OCI-M2 (cell line): Measurements from ENCODE around the gene TFDP1.
"Not testable (repeated sequence)": the region's sequence is repeated elsewhere in the genome, so short reads cannot be mapped to it uniquely, and the experiment has no call there.

Experiments
- DNase-seq: peaks from one replicate; lab custom pipeline; 2025; ENCODE audit not compliant: unreplicated experiment; lab: John Stamatoyannopoulos, UW

Gene TFDP1

DNA sequence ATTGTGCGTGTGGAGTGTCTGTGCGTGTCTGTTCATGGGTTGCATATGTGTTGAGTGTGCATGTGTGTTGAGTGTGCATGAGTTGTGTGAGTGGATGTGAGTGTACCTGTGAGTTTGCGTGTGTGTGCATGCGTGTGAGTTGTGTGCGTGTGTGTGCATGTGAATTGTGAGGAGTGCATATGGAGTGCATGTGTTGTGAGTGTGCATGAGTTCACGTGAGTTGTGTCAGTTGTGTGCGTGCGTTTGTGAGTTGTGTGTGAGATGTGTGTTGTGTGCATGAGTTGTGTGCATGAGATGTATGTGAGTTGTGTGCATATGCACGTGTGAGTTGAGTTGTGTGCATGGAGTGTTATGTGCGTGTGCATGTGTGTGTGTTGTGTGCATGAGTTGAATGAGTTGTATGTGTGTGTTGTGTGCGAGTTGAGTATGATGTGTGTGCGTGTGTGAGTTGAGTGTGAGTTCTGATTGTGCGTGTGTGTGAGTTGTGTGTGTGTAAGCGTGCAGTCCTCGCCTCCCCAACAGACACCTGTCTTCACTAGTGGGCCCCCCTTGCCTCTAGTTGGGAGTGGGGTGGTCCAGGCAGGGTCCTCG lies 29.3 kb downstream of the TFDP1 start:
- no peak for DNase-seq

DNA sequence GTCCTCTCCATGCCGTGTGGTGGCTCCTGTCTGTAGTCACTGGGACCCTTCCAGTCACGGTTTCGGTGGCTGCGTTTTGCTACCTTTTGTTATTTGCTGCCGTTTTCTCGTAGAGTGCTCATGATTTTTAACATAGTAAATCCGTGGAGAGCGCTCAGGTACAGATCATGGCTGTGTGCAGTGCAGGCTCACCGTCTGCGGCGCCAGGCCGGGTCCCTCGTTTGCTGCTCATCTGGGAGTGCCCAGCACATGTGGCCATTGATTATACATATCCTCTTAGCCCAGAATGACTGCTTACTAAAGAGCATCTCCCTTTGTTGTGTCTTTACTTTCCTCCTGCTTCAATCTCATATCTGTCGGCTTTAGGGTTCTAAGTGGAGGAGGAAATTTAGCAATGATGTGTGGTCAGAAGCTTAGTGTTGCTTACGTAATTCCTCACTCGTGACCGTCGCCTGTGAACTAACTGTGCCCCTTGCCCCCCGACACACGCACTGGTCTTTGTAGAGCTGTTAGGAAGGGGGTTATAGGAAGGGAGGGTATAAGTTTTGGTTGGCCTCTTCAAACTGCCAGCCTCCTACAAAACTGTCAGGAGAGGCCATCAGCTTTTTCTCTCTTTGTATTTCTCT lies 31.8 kb downstream of the TFDP1 start:
- no peak for DNase-seq

DNA sequence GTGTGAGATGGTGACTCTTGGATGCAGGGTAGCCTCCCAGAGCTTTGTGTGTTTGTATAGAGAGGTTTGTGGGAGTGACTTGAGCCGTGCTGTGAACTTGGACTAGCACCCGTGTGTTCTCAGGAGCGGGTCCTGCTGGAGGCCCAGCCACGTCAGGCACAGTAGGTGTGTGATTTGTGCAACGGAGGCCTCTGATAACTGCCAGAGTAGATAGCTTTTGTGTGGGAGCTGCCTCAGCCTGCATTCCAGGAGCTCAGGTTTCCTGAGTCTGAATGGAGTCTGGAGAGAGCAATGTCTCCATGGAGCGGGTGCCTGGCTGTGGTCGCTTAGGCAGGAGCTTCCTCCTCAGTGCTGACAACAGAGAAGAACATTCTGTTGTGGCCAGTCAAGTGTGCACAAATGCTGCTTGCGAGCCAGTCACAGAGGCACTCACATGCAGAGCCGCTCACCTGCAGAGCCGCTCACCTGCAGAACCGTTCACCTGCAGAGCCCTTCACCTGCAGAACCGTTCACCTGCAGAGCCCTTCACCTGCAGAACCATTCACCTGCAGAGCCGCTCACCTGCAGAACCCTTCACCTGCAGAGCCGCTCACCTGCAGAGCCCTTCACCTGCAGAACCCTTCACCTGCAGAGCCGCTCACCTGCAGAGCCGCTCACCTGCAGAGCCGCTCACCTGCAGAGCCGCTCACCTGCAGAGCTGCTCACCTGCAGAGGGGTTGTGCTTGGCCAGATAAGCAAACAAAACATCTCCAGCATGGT lies 32.6 kb downstream of the TFDP1 start:
- DNase-seq = no peak

DNA sequence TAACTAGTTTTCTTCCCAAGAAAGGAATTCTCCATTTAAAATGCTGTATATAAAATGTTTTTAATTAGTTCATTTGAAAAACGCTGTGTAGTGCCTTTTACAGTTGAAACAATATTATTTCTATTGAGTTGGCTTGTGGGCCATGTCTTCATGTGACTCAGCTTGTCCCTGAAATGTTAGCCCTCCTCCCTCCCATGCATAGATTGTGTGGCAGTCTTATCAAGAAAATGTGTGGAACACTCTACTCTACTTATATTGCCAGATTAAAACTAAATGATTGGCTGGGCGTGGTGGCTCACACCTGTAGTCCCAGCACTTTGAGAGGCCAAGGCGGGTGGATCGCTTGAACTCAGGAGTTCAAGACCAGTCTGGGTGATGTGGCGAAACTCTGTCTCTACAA lies 33.4 kb downstream of the TFDP1 start:
- DNase-seq = no peak

DNA sequence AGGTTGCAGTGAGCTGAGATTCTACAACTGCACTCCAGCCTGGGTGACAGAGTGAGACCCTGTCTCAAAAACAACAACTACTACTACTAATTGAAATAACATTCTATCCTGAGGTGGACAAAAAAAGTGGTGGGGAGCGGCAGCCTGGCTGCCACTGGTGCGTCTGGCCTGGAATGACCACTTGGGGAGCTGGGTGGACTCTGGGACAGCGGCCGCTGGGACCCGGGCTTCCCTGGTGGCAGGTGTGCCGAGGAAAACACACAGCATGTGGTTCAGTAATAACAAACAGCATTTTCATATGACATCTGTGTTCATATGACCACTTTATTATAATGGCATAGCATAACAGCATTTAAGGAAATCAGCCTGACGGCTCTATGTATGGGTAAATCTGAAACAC lies 33.9 kb downstream of the TFDP1 start:
- DNase-seq = no peak

DNA sequence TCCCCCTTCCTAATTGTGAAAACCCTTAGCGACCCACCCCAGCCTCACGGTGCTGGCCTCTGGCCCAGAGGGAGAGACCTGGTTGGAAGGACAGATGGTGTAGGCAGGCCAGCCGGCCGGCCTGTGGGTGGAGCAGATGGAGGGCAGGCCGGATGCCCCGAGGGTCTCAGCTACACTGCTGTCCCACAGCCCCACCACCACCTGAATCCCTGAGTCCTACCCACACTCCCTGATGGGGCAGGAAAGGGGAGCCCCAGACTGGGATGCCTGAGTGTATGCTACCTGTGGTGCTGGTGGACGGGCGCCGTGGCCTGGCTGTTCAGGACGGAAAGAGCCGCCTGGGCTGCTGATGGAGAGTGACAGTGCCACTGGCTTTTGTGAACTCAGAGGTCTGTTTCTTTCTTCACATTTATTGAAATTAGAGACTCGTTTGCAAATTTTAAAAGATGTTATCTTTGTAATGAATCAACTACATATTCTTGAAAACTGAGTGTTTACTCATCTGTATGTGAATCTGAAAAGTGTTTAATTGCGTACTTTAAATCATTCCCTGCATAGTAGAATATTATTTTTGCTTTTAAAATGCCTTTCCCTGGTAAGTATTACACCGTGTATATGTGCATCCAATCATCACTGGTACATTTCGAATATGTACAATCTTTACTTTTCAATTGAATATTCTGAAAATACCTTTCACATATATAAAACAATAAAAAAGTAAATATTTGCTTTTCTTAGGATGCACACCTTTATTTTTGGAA lies 35.7 kb downstream of the TFDP1 start:
- no peak for DNase-seq

DNA sequence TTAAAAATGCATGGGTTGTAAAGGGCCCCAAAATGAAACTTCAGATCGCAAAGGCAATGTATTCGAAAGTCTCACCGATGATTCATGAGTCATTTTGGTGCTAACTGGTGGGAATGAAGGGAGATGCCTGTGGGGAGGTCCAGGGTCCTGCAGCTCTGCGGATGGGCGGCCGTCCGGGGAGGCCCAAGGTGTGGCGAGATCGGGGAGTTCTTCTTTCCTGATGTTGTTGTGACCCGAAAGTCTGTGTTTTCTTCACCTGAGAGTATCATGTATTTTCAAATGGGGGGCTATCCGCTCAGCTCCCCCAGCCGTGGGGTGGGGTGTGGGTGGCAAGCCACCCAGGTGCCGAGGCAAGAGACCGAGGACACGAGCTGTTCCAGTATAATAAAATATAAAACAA lies 36.5 kb downstream of the TFDP1 start:
- no peak for DNase-seq

DNA sequence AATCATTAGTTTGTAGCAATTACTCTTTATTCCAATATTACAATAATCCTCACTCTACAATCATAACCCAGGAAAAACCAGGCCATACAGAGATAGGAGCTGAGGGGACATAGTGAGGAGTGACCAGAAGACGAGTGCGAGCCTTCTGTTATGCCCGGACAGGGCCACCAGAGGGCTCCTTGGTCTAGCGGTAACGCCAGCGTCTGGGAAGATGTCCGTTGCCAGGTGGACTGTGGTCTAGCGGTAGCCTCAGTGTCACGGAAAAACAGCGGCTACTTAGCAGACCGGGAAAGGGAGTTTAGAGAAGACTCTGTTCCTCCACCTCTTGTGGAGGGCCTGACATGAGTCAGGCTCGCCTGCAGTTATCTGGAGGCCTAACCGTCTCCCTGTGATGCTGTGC lies 36.9 kb downstream of the TFDP1 start:
- DNase-seq = not testable (repeated sequence)

DNA sequence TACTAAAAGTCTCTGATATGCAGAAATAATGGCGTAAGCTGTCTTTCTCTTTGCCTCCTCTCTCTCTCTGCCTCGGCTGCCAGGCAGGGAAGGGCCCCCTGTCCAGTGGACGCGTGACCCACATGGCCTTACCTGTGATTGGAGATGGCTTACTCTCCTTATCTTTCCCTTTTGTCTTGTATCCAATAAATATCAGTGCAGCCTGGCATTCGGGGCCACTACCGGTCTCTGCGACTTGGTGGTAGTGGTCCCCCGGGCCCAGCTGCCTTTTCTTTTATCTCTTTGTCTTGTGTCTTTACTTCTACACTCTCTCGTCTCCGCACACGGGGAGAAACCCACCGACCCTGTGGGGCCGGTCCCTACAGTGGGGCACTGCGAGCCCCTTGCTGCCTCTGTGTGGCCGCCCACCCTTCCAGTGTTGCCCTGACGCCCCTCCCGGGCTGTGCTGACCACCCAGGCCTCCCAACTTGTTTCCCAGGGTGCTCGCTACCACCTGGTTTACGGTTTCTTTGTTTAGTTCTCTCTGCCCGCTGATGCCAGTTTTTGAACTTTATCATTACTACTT lies 37.5 kb downstream of the TFDP1 start:
- not testable (repeated sequence) for DNase-seq

DNA sequence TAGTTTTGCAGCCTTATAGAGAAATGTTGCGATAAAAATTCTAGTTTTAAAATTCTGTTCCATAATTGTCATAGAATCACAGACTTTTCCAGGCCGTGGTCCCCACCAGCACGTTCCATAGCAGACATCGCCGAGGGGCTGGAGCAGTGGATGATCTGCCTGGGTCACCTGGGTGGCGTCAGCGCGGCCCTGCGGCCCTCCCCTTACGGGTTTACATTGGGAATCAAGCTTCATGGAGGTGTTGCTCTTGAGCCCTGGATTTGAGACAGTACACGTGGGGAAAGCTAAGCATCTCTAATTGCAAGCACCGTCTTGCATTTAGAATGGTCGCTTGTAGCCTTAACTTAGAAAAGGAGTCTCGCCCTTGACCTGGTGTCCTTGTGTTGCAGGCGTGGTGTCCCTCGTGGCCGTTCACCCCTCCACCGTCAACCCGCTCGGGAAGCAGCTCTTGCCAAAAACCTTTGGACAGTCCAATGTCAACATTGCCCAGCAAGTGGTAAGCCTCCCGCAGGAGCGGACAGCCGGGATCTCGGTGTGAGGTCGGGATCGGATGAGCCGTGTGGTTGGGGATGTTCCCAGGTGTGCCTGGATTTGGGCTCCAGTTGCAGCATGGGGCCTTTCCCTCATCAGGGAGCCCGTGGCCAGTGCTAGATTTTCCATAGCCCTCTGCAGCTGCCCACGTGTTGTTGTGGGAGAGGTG lies 38.4 kb downstream of the TFDP1 start:
- no peak for DNase-seq

DNA sequence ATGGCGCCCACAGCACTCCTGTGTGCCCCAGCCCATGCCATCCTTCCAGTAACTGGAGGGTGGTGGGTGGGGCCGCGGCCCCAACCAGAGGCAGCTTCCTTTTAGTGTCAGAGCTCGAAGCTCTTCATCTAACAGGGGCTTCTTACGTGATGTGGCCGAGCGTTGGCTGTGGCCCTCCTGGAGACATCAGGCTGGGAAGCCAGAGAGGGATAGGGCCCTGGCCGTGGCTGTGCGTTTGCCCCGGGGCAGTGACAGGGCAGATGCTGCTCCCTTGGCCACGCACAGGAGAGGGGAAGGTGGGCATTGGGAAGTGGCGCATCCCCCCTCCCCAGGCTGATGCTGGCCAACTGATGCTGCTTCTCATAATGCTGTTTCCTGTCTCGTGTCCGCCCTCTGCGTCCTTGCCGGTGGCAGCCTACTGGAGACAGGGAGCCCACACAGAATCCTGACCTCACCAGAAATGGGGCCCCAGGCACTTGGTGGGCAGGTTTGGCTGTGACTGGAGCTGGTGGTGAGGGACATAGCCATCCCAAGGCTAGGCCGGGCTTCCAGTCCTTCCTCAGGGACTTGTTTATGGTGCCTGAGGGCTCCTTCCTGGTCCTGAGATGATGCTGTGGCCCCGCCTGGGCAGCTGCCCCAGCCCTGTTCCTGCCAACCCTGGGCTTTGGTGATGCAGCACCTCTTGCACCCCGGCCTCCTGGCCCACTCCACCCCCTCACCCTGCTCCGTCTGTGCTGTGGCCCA lies 39.1 kb downstream of the TFDP1 start:
- DNase-seq = no peak

DNA sequence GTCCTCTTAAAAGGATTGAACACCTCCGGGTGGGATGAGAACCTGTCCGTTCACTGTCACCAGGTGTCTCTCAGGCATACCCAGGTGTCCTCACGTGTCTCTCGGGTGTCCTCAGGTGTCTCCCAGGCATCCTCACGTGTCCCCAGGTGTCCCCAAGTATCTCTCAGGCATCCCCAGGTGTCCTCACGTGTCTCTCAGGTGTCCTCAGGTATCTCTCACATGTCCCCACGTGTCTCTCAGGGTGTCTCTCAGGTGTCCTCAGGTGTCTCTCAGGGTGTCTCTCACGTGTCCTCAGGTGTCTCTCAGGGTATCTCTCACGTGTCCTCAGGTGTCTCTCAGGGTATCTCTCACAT lies 39.7 kb downstream of the TFDP1 start:
- DNase-seq = no peak

DNA sequence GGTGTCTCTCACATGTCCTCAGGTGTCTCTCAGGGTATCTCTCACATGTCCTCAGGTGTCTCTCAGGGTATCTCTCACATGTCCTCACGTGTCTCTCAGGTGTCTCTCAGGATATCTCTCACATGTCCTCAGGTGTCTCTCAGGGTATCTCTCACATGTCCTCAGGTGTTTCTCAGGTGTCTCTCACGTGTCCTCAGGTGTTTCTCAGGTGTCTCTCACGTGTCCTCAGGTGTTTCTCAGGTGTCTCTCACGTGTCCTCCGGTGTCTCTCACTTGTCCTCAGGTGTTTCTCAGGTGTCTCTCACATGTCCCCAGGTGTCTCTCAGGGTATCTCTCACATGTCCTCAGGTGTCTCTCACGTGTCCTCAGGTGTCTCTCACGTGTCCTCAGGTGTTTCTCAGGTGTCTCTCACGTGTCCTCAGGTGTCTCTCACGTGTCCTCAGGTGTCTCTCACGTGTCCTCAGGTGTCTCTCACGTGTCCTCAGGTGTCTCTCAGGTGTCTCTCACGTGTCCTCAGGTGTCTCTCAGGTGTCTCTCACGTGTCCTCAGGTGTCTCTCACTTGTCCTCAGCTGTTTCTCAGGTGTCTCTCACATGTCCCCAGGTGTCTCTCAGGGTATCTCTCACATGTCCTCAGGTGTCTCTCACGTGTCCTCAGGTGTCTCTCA lies 40.2 kb downstream of the TFDP1 start:
- DNase-seq = not testable (repeated sequence)

DNA sequence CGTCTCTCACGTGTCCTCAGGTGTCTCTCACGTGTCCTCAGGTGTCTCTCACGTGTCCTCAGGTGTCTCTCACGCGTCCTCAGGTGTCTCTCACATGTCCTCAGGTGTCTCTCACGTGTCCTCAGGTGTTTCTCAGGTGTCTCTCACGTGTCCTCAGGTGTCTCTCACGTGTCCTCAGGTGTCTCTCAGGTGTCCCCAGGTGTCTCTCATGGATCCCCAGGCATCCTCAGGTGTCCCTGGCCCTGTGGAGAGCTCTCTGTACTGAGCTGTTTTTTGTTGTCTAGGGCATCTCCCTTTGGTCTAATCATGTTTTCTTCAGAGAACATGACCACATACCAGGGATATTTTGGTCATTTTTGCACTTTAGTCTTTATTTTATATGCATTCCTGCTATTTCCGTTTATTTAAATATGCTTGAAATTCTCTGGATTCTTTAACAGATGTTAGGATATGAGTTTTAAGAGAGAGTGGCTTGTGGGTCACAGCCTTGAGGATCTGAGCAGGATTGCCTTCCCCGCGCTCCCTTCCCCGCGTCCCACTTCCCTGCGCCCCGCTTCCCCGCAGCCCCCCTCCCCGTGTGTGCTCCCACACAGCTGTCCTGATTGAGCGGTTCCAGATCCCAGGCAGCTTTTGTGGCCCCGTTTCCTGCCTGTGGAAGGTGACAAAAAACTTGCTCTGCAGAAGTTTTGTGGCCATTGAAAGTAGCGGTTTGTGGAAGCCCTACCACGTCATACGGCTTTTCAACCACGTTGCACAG lies 41.6 kb downstream of the TFDP1 start:
- no peak for DNase-seq

DNA sequence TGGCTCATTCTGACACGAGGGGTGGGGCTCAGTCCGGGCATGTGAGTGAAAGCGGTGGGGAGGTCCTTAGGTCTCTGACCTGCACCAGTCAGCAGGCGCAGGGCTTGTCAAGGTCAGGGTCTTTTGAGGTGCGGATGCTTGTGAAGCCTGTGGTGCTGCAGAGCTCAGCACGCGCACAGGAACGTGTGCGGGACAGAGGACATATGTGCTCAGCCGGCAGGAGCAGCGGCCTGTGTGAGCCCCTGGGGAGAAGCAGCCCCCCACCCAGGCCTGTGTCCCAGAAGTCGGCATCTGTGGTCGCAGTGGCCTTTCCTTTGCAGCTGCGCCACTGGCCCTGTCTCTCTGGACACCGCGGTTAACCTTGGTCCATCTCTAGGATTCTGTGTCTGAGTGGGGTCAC lies 42.6 kb downstream of the TFDP1 start:
- DNase-seq = no peak

DNA sequence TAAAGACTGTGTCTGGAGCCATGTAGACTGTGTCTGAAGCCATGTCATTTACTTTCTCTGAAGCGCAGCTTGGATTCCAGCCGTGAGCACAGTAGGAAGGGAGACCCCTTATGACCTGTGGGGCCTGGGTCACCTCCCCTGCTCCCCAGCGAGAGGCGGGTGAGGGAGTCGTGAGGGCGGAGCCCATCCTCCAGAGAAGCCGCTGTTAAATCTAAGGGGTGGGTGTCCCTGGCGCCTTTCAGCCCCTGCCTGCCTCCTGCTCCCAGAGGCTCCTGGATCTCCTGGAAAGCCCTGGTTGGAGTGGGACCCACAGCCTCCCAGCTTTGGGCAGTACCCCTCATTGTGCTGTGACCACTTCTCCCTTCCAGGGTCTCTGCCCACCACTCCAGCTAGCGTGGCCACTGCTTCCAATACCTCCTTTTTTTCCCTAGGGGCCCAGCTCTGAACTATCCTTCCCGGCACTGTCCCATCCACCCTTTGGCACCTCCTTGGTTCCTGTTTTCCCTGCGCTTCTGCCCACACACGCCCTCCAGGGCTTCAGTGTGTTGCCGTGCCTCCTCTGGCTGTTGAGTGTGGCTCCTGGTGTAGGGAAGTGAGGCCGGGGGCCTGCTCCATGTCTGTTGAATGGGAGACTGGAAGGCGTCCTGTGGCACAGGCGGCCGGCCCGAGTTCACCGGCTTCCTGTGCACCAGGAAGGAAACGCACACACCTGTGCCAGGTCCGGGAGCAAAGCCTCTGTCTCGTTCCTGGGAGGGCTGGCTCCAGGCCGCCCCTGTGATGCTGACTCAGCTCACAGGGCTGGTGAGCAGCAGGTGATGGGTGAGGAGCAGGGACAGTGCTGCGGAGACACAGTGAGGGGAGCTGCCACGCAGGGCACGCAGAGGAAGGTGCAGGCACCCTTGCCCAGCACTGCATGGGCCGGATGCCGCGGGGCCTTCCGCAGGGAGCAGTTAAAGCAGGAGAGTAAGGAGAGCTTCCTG lies 44.0 kb downstream of the TFDP1 start:
- no peak for DNase-seq

DNA sequence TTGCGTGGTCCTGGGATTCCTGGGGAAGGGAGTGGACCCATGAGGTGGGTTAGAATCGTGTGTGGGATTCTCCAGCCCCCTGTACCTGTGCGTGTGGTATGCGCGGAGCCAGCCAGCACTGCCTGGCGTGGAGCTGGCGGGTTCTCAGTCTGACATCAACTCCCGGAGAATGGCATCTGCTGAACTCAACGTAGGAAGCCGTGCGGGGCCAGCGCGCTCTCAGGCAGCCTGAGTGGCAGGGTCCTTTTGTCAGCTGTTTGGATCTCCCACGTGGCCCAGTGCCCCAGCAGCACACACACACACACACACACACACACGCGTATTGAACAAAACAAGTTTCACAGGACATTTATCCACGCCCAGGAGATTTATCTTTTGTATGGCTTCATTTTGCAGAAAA lies 45.3 kb downstream of the TFDP1 start:
- DNase-seq = no peak

DNA sequence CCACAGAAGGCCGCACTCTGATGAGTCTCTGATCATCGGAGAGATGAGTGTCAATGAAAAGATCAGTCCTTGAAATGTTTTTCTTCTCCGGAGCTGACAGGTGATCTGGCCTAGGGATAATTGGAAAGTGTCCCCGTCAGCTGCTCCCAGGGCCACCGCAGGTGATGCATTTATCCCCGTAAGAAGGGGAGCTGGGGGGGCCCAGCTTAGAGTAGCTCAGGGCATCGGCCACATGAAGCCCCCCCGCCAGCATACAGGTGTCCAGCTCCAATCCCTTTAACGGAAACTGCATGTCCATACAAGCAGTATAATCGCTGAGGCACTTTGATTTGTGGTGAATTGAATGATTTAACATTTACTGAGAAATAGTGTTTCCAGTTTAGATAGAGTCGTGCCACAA lies 45.7 kb downstream of the TFDP1 start:
- DNase-seq = no peak
